ENCODE data around the gene FBXW7. TPM values are rescaled to one million over a fixed set of nuclear protein-coding genes. Genes with fewer than 3 reads are reported as not detected.

The FBXW7 gene
- total RNA-seq, 1 donor from 2014 or later, result 47.2 TPM

GRCh38 chr4:152468408-152468807 is 67.5 kb downstream of the FBXW7 start:
- Histone ChIP-seq H3K9me3 (no peaks in the 10 kb centered on the region), H3K4me3 (no peak overlapping the region), H3K36me3 (no peaks in the 10 kb centered on the region), H3K27ac (no peak overlapping the region), H3K27me3 (no peaks in the 10 kb centered on the region), H3K4me1 (peaks cover 21% of the 10 kb centered on the region)
- no peak for TF ChIP-seq CTCF (IDR thresholded peaks at IDR 0.05)
- intact Hi-C loops (cut with DNase I), result no loop called here
- ATAC-seq, result peak; percentile 23
- DNase-seq, result no peak

DNA sequence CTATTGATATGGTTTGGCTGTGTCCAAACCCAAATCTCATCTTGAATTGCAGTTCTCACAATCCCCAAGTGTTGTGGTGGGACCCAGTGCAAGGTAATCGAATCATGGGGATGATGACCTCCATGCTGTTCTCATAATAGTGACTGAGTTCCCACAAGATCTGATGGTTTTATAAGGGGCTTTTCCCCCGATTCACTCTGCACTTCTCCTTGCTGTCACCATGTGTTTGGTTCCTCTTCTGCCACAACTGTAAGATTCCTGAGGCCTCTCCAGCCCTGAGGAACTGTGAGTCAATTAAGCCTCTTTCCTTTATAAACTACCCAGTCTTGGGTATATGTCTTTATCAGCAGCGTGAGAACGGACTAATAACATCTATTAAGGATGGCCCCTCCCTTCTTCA is 68.8 kb downstream of the FBXW7 start:
- H3K27ac ChIP-seq, result no peak overlapping the region
- ATAC-seq (no peak), DNase-seq (no peak)
- no peaks in the 10 kb centered on the region for H3K27me3 ChIP-seq
- no peak overlapping the region for H3K4me3 ChIP-seq
- TF ChIP-seq CTCF (IDR thresholded peaks at IDR 0.05), result no peak
- H3K9me3 ChIP-seq, result no peaks in the 10 kb centered on the region
- H3K36me3 ChIP-seq, result no peaks in the 10 kb centered on the region
- intact Hi-C loops (cut with DNase I), result no loop called here
- peaks cover 23% of the 10 kb centered on the region for H3K4me1 ChIP-seq

GRCh38 chr4:152464030-152464823 is 71.7 kb downstream of the FBXW7 start:
- peaks cover 33% of the 10 kb centered on the region for H3K4me1 ChIP-seq
- DNase-seq, result no peak
- no peaks in the 10 kb centered on the region for H3K36me3 ChIP-seq
- H3K27me3 ChIP-seq, result no peaks in the 10 kb centered on the region
- intact Hi-C loops (cut with DNase I), result no loop called here
- H3K9me3 ChIP-seq, result no peaks in the 10 kb centered on the region
- H3K4me3 ChIP-seq, result no peak overlapping the region
- no peak overlapping the region for H3K27ac ChIP-seq
- TF ChIP-seq CTCF (IDR thresholded peaks at IDR 0.05), result no peak
- ATAC-seq, result peak; percentile 39

- Histone ChIP-seq H3K9me3 (no peaks in the 10 kb centered on the region), H3K27me3 (no peaks in the 10 kb centered on the region), H3K4me1 (peaks cover 39% of the 10 kb centered on the region), H3K4me3 (no peak overlapping the region), H3K36me3 (no peaks in the 10 kb centered on the region), H3K27ac (no peak overlapping the region)
- ATAC-seq (no peak), DNase-seq (no peak)
- no peak for TF ChIP-seq CTCF (IDR thresholded peaks at IDR 0.05)
- intact Hi-C loops (cut with DNase I), result no loop called here
These were observed 72.3 kb downstream of the FBXW7 start for GRCh38 chr4:152463562-152463961.

DNA sequence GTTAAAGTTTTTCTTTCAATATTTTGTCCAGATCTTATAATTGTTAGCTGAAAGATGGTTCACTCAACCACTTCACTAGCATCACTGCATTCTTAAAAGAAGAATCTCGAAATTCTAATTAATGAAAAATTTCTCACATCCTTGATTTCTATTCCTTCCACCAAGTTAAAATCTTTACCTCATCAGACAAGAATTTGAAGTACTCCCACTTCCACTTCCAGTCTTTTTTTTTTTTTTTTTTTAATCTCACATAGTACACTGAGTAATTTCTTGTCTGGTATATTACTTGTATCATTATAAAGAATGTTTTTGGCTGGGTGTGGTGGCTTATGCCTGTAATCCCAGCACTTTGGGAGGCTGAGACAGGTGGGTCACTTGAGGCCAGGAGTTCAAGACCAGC is 73.2 kb downstream of the FBXW7 start:
- no peaks in the 10 kb centered on the region for H3K9me3 ChIP-seq
- no peak overlapping the region for H3K27ac ChIP-seq
- DNase-seq (no peak), ATAC-seq (no peak)
- intact Hi-C loops (cut with DNase I), result no loop called here
- H3K36me3 ChIP-seq, result no peaks in the 10 kb centered on the region
- peaks cover 46% of the 10 kb centered on the region for H3K4me1 ChIP-seq
- no peak for TF ChIP-seq CTCF (IDR thresholded peaks at IDR 0.05)
- H3K27me3 ChIP-seq, result no peaks in the 10 kb centered on the region
- no peak overlapping the region for H3K4me3 ChIP-seq

All from upper lobe of right lung (tissue), 1 donor.